Measurements from ENCODE around the gene TMEM125.

TMEM125 gene

GRCh38 chr1:43247256-43247921, 22.4 kb upstream of the TMEM125 start:
- FAIRE-seq: no peak

- FAIRE-seq: no peak
Measured at GRCh38 chr1:43250351-43250761, 19.4 kb upstream of the TMEM125 start.

GRCh38 chr1:43251024-43251423, 18.8 kb upstream of the TMEM125 start:
- no peak for FAIRE-seq

- no peak for FAIRE-seq
Measured at GRCh38 chr1:43252225-43252624, 17.6 kb upstream of the TMEM125 start.

GRCh38 chr1:43253173-43253572, 16.6 kb upstream of the TMEM125 start:
- FAIRE-seq: no peak

GRCh38 chr1:43253876-43254275, 15.9 kb upstream of the TMEM125 start:
- no peak for FAIRE-seq

- no peak for FAIRE-seq
Measured at GRCh38 chr1:43255438-43256210, 14.2 kb upstream of the TMEM125 start.

- no peak for FAIRE-seq
Measured at GRCh38 chr1:43256675-43257570, 12.9 kb upstream of the TMEM125 start.

GRCh38 chr1:43258370-43258769, 11.4 kb upstream of the TMEM125 start:
- no peak for FAIRE-seq

GRCh38 chr1:43265431-43265830, 4.4 kb upstream of the TMEM125 start:
- FAIRE-seq: no peak

GRCh38 chr1:43266881-43267280, 2.9 kb upstream of the TMEM125 start:
- no peak for FAIRE-seq

- no peak for FAIRE-seq
Measured at GRCh38 chr1:43267291-43267805, 2.4 kb upstream of the TMEM125 start.

- no peak for FAIRE-seq
Measured at GRCh38 chr1:43267818-43268425, 1.9 kb upstream of the TMEM125 start.

- FAIRE-seq: no peak
Measured at GRCh38 chr1:43270421-43271095, 775 bp downstream of the TMEM125 start.

GRCh38 chr1:43271186-43272118, 1.7 kb downstream of the TMEM125 start:
- FAIRE-seq: no peak

- FAIRE-seq: no peak
Measured at GRCh38 chr1:43272161-43272560, 2.4 kb downstream of the TMEM125 start.

- FAIRE-seq: no peak
Measured at GRCh38 chr1:43272576-43273571, 3.1 kb downstream of the TMEM125 start.

- FAIRE-seq: no peak
Measured at GRCh38 chr1:43273708-43274107, 3.9 kb downstream of the TMEM125 start.

GRCh38 chr1:43274125-43274803, 4.5 kb downstream of the TMEM125 start:
- no peak for FAIRE-seq

Measured in islet of Langerhans (tissue), 1 donor.